Activated CD4-positive, CD25-positive, alpha-beta regulatory T cell (primary cell): ENCODE results near the gene MPRIP.

Experiments used
- DNase-seq, 4 experiments: peaks; one replicate each; lab custom pipeline; 2025; lab: John Stamatoyannopoulos, UW

The MPRIP gene

GRCh38 chr17:17087424-17088015 lies 45.3 kb downstream of the MPRIP start:
- DNase-seq: no peak

GRCh38 chr17:17088086-17088485 lies 45.8 kb downstream of the MPRIP start:
- no peak for DNase-seq

- no peak for DNase-seq
These were observed 46.6 kb downstream of the MPRIP start for GRCh38 chr17:17088541-17089525.

GRCh38 chr17:17089796-17090641 lies 47.8 kb downstream of the MPRIP start:
- DNase-seq: no peak

- DNase-seq: no peak
These were observed 48.4 kb downstream of the MPRIP start for GRCh38 chr17:17090642-17091103.

GRCh38 chr17:17091276-17091675 lies 49.0 kb downstream of the MPRIP start:
- DNase-seq: no peak

- DNase-seq: no peak
These were observed 49.8 kb downstream of the MPRIP start for GRCh38 chr17:17091856-17092756.

- DNase-seq: no peak
These were observed 51.5 kb downstream of the MPRIP start for GRCh38 chr17:17093764-17094163.

- DNase-seq: no peak
These were observed 54.4 kb downstream of the MPRIP start for GRCh38 chr17:17096438-17097178.

GRCh38 chr17:17097763-17098345 lies 55.6 kb downstream of the MPRIP start:
- no peak for DNase-seq

- no peak for DNase-seq
These were observed 56.4 kb downstream of the MPRIP start for GRCh38 chr17:17098551-17099179.

- DNase-seq: no peak
These were observed 59.9 kb downstream of the MPRIP start for GRCh38 chr17:17102176-17102575.

GRCh38 chr17:17103160-17103559 lies 60.9 kb downstream of the MPRIP start:
- DNase-seq: no peak

- no peak for DNase-seq
These were observed 61.8 kb downstream of the MPRIP start for GRCh38 chr17:17104036-17104435.

- no peak for DNase-seq
These were observed 62.2 kb downstream of the MPRIP start for GRCh38 chr17:17104494-17104893.

- no peak for DNase-seq
These were observed 63.7 kb downstream of the MPRIP start for GRCh38 chr17:17105976-17106375.

- no peak for DNase-seq
These were observed 64.5 kb downstream of the MPRIP start for GRCh38 chr17:17106756-17107155.

- no peak for DNase-seq
These were observed 65.0 kb downstream of the MPRIP start for GRCh38 chr17:17107281-17107680.

- no peak for DNase-seq
These were observed 65.7 kb downstream of the MPRIP start for GRCh38 chr17:17107891-17108431.
